ENCODE measurements around the gene DICER1.
"Not testable (repeated sequence)": the region's sequence is repeated elsewhere in the genome, so short reads cannot be mapped to it uniquely, and the experiment has no call there.

DICER1 gene

GRCh38 chr14:95157327-95158189, at the start of gene DICER1:
Gene DICER1 (minus strand): TSS chr14:95157529. CDS start chr14:95133458, 24,071 bp downstream.
- DNase-seq: peak; percentile 96

- DNase-seq: no peak
Measured at GRCh38 chr14:95206534-95206933, 49.2 kb upstream of the DICER1 start.

- DNase-seq: no peak
Measured at GRCh38 chr14:95204705-95205104, 47.4 kb upstream of the DICER1 start.

GRCh38 chr14:95201745-95202144, 44.4 kb upstream of the DICER1 start:
- not testable (repeated sequence) for DNase-seq

GRCh38 chr14:95200404-95200803, 43.1 kb upstream of the DICER1 start:
- peak; percentile 91 for DNase-seq

GRCh38 chr14:95199298-95199983, 42.1 kb upstream of the DICER1 start:
- no peak for DNase-seq

- DNase-seq: no peak
Measured at GRCh38 chr14:95198320-95198719, 41.0 kb upstream of the DICER1 start.

GRCh38 chr14:95197551-95197950, 40.2 kb upstream of the DICER1 start:
- DNase-seq: no peak

- DNase-seq: no peak
Measured at GRCh38 chr14:95196826-95197545, 39.7 kb upstream of the DICER1 start.

GRCh38 chr14:95196268-95196667, 38.9 kb upstream of the DICER1 start:
- no peak for DNase-seq

- no peak for DNase-seq
Measured at GRCh38 chr14:95195031-95195430, 37.7 kb upstream of the DICER1 start.

- DNase-seq: no peak
Measured at GRCh38 chr14:95193081-95193480, 35.8 kb upstream of the DICER1 start.

- DNase-seq: no peak
Measured at GRCh38 chr14:95192311-95192710, 35.0 kb upstream of the DICER1 start.

GRCh38 chr14:95191445-95192199, 34.3 kb upstream of the DICER1 start:
- no peak for DNase-seq

GRCh38 chr14:95190857-95191256, 33.5 kb upstream of the DICER1 start:
- no peak for DNase-seq

- no peak for DNase-seq
Measured at GRCh38 chr14:95190346-95190840, 33.1 kb upstream of the DICER1 start.

- DNase-seq: no peak
Measured at GRCh38 chr14:95189367-95190132, 32.2 kb upstream of the DICER1 start.

GRCh38 chr14:95188380-95188779, 31.1 kb upstream of the DICER1 start:
- DNase-seq: no peak

GRCh38 chr14:95185767-95186392, 28.6 kb upstream of the DICER1 start:
- DNase-seq: no peak

- no peak for DNase-seq
Measured at GRCh38 chr14:95185033-95185766, 27.9 kb upstream of the DICER1 start.

- no peak for DNase-seq
Measured at GRCh38 chr14:95184413-95184790, 27.1 kb upstream of the DICER1 start.
